GM10248 (cell line): Measurements from ENCODE around the gene ACOX2.
A peak's percentile ranks its signal among the peaks of the same experiment; 100 is the strongest.
"Not testable (repeated sequence)": the region's sequence is repeated elsewhere in the genome, so short reads cannot be mapped to it uniquely, and the experiment has no call there.

ENCODE experiments used
- CTCF ChIA-PET: fragments of 300-600 bp; sonication (Branson Sonifier 250); formaldehyde crosslinking; extraction: SDS; loops from one replicate; lab custom pipeline; 2021; ENCODE audit warnings: antibody characterized with exemption; lab: Yijun Ruan, JAX
- POLR2A ChIA-PET: fragments of 350-650 bp; sonication (Branson Sonifier 250); formaldehyde crosslinking; extraction: SDS; loops from one replicate; lab custom pipeline; 2020; ENCODE audit warnings: antibody characterized with exemption; lab: Yijun Ruan, JAX
- DNase-seq: peaks from one replicate; pipeline ENCODE4 v3.0.0; 2012; ENCODE audit errors: extremely low spot score
- CTCF ChIP-seq: IDR thresholded peaks from 2 replicates; pipeline ENCODE4 v1.5.1; 2012; ENCODE audit warnings: mild to moderate bottlenecking, low read depth; ENCODE audit errors: extremely low read depth, missing control alignments, control extremely low read depth

Gene ACOX2

GRCh38 chr3:58532794-58533220 is 4.2 kb downstream of the ACOX2 start:
- POLR2A ChIA-PET = no interaction called here
- CTCF ChIA-PET = interaction anchor here (1.1 to 8.8 kb wide), 11 partner anchors 12 to 355 kb away, joined by 3 to 95 read pairs (median 5); partner anchors contain the start of genes HTD2, KCTD6 and RPP14
- DNase-seq = peak; percentile 90
- peak; percentile 94 for TF ChIP-seq CTCF

GRCh38 chr3:58531956-58532355 is 5.0 kb downstream of the ACOX2 start:
- POLR2A ChIA-PET = no interaction called here
- peak; percentile 22 for DNase-seq
- no peak for TF ChIP-seq CTCF
- CTCF ChIA-PET = interaction anchor here (0.7 to 8.8 kb wide), 13 partner anchors 16 to 344 kb away, joined by 3 to 95 read pairs (median 3); partner anchors contain the start of genes HTD2 and RPP14

GRCh38 chr3:58531555-58531954 is 5.4 kb downstream of the ACOX2 start:
- TF ChIP-seq CTCF = no peak
- POLR2A ChIA-PET = no interaction called here
- CTCF ChIA-PET = interaction anchor here (0.8 to 8.8 kb wide), 14 partner anchors 9 to 344 kb away, joined by 3 to 95 read pairs (median 3); partner anchors contain the start of genes HTD2, KCTD6 and RPP14
- no peak for DNase-seq

GRCh38 chr3:58530354-58530865 is 6.6 kb downstream of the ACOX2 start:
- peak; percentile 16 for DNase-seq
- ChIA-PET CTCF (interaction anchor here (1.0 to 8.8 kb wide), 4 partner anchors 8 to 223 kb away, joined by 3 to 95 read pairs (median 9); partner anchors contain the start of genes HTD2, KCTD6 and RPP14), POLR2A (no interaction called here)
- TF ChIP-seq CTCF = no peak

- peak; percentile 34 for DNase-seq
- POLR2A ChIA-PET = no interaction called here
- CTCF ChIA-PET = interaction anchor here (0.7 to 8.8 kb wide), 5 partner anchors 9 to 230 kb away, joined by 3 to 95 read pairs (median 3); partner anchors contain the start of genes HTD2, KCTD6 and RPP14
- TF ChIP-seq CTCF = peak; percentile 52
These were observed 7.3 kb downstream of the ACOX2 start for GRCh38 chr3:58529516-58530353.

- DNase-seq = no peak
- ChIA-PET CTCF (interaction anchor here (0.9 to 8.8 kb wide), 8 partner anchors 9 to 352 kb away, joined by 3 to 95 read pairs (median 4); partner anchors contain the start of genes HTD2 and RPP14), POLR2A (no interaction called here)
- TF ChIP-seq CTCF = no peak
These were observed 8.4 kb downstream of the ACOX2 start for GRCh38 chr3:58528629-58529028.

GRCh38 chr3:58527440-58527839 is 9.6 kb downstream of the ACOX2 start:
- DNase-seq, POLR2A ChIA-PET: not testable (repeated sequence)
- CTCF ChIA-PET = interaction anchor here (1.2 to 2.0 kb wide), 4 partner anchors 112 to 350 kb away, joined by 3 to 10 read pairs (median 4); partner anchors contain the start of genes HTD2 and RPP14
